T-cell (primary cell): Measurements from ENCODE around the gene DBT. TPM values are rescaled to one million over a fixed set of nuclear protein-coding genes. Genes with fewer than 3 reads are reported as not detected.
"Not testable (repeated sequence)": the region's sequence is repeated elsewhere in the genome, so short reads cannot be mapped to it uniquely, and the experiment has no call there.

Experiments used
- ATAC-seq, 4 experiments: fragments of 200-7000 bp in 3 of 4; fragments of 150-1000 bp in 1 of 4; cut with Tn5 transposase; replicated peaks in 1 of 4; 1 replicate in 3 of 4; 2 replicates in 1 of 4; pipeline ENCODE4 v1.10.0; 2021; ENCODE audit warnings: moderate library complexity in 3 of 4, mild to moderate bottlenecking in 2 of 4, moderate number of reproducible peaks in 1 of 4
- CTCF ChIA-PET, 2 donors: fragments of 300-600 bp; sonication (Branson Sonifier 250); formaldehyde crosslinking; loops; one replicate each; lab custom pipeline; 2022; ENCODE audit warnings: antibody characterized with exemption in 2 of 2; lab: Charles Lee
- POLR2A ChIA-PET, 2 donors: fragments of 300-600 bp; sonication (Branson Sonifier 250); formaldehyde crosslinking; loops; one replicate each; lab custom pipeline; 2022; ENCODE audit warnings: antibody characterized with exemption in 2 of 2; lab: Charles Lee
- DNase-seq, 35 experiments: peaks; one replicate each; pipeline versions ENCODE4 v3.0.0 to v3.0.0-alpha.2; 2013 to 2023
- H3K27ac ChIP-seq: one replicate; pipeline ENCODE4 v1.5.1; 2013; ENCODE audit warnings: low read length
- H3K27me3 ChIP-seq, 2 experiments: replicated peaks in 1 of 2; 1 replicate in 1 of 2; 2 replicates in 1 of 2; pipeline versions ENCODE4 v1.6.1 to v1.7.0; 2013; ENCODE audit warnings: low read length in 1 of 2, mixed read lengths in 1 of 2; ENCODE audit not compliant: control insufficient read depth in 2 of 2, insufficient read depth in 2 of 2; ENCODE audit errors: extremely low read depth in 1 of 2
- H3K36me3 ChIP-seq, 2 donors: 1 replicate in 1 of 2; 2 replicates in 1 of 2; pipeline versions ENCODE4 v1.6.1 to v1.7.0; 2013; ENCODE audit warnings: low read length in 1 of 2; ENCODE audit not compliant: control insufficient read depth in 2 of 2, insufficient read depth in 1 of 2; ENCODE audit errors: extremely low read depth in 1 of 2
- H3K4me1 ChIP-seq, 2 experiments: 1 replicate in 1 of 2; 2 replicates in 1 of 2; pipeline versions ENCODE4 v1.6.1 to v1.7.0; 2013; ENCODE audit warnings: low read length in 2 of 2, mixed read lengths in 1 of 2; ENCODE audit not compliant: insufficient read depth in 2 of 2, control insufficient read depth in 1 of 2; ENCODE audit errors: extremely low read depth in 1 of 2
- H3K4me3 ChIP-seq, 2 donors: 1 replicate in 1 of 2; 2 replicates in 1 of 2; pipeline versions ENCODE4 v1.5.1 to v1.7.0; 2013; ENCODE audit warnings: mild to moderate bottlenecking in 2 of 2, low read length in 1 of 2, moderate library complexity in 1 of 2; ENCODE audit not compliant: control insufficient read depth in 1 of 2; ENCODE audit errors: extremely low read depth in 1 of 2
- H3K9me3 ChIP-seq: 2 replicates; pipeline ENCODE4 v1.7.0; 2013
- H3K27ac Mint-ChIP-seq, 2 donors: one replicate each; pipeline ENCODE4 v1.8.0; 2020 to 2021; ENCODE audit warnings: mild to moderate bottlenecking in 2 of 2, mixed read lengths in 2 of 2
- H3K27me3 Mint-ChIP-seq, 2 donors: one replicate each; pipeline ENCODE4 v1.8.0; 2021 to 2022; ENCODE audit warnings: mixed read lengths in 2 of 2
- H3K36me3 Mint-ChIP-seq: one replicate; pipeline ENCODE4 v1.8.0; 2021; ENCODE audit warnings: mixed read lengths
- H3K4me1 Mint-ChIP-seq, 3 donors: one replicate each; pipeline ENCODE4 v1.8.0; 2020 to 2022; ENCODE audit warnings: mixed read lengths in 3 of 3, mild to moderate bottlenecking in 1 of 3
- H3K4me3 Mint-ChIP-seq, 3 donors: one replicate each; pipeline ENCODE4 v1.8.0; 2020 to 2022; ENCODE audit warnings: mild to moderate bottlenecking in 3 of 3, mixed read lengths in 3 of 3, moderate library complexity in 3 of 3
- H3K9me3 Mint-ChIP-seq, 3 donors: one replicate each; pipeline ENCODE4 v1.8.0; 2020 to 2022; ENCODE audit warnings: mixed read lengths in 3 of 3
- WGBS: methylation state at CpG from one replicate; pipeline ENCODE4 v1.1.5; 2013; ENCODE audit warnings: missing lambda C conversion rate; ENCODE audit not compliant: insufficient coverage; 5-methylcytosine and 5-hydroxymethylcytosine counted together
- total RNA-seq, 35 experiments: library from RNA in 6 of 35; stranded (reverse) in 6 of 35; fragments of 120-200 nt in 1 of 35; gene quantifications; one replicate each; pipeline versions ENCODE4 v1.2.1 to v1.2.4 and lab custom pipeline; 2013 to 2026

Gene DBT
- 10 to 100 TPM; 10.9 to 13.3 (median 12.3) TPM for total RNA-seq
- total RNA-seq (2013), result 14.4 TPM
- 11.3 to 49.6 (median 28.8) reads per million in 29 experiments for total RNA-seq (lab: John Stamatoyannopoulos, UW)

GRCh38 chr1:100249537-100250257 is at the start of gene DBT:
TSS of gene DBT (minus strand) at chr1:100249834. CDS start at chr1:100249820, 14 bp downstream.
- under 1% methylated on average over 14 of the region's 31 CpGs for WGBS
- H3K27me3 Mint-ChIP-seq, result no peaks in the 10 kb centered on the region
- Histone ChIP-seq H3K27me3 (no peaks in the 10 kb centered on the region), H3K27ac (peak within 1 kb of the TSS; percentile 80), H3K9me3 (no peaks in the 10 kb centered on the region), H3K4me1 (peaks cover 10 to 13% of the 10 kb centered on the region in 2 experiments), H3K36me3 (peaks cover 0 to 2% of the 10 kb centered on the region in 2 donors), H3K4me3 (peak within 1 kb of the TSS; percentile 82 to 94)
- ChIA-PET CTCF (interaction anchor here in 1 of 2 donors (0.5 to 1.6 kb wide), 5 partner anchors 105 to 1038 kb away, joined by 3 to 7 read pairs (median 4); no protein-coding TSS in a partner anchor), POLR2A (interaction anchor here (0.5 to 1.7 kb wide), 9 partner anchors 8 to 1198 kb away, joined by 3 to 9 read pairs (median 6); partner anchors contain the start of genes RTCA (in 2 of the 2), SASS6 (in 1 of the 2) and TRMT13 (in 1 of the 2))
- peaks cover 16 to 21% (median 18%) of the 10 kb centered on the region in 3 donors for H3K4me1 Mint-ChIP-seq
- H3K9me3 Mint-ChIP-seq, result no peaks in the 10 kb centered on the region
- peaks cover 4% of the 10 kb centered on the region for H3K36me3 Mint-ChIP-seq
- H3K4me3 Mint-ChIP-seq, result no peak within 1 kb of the TSS
- DNase-seq (peak; percentile 78 to 94 (median 89)), ATAC-seq (peak; percentile 100)
- no peak within 1 kb of the TSS for H3K27ac Mint-ChIP-seq

- Histone ChIP-seq H3K4me3 (no peak overlapping the region), H3K36me3 (peaks cover 0 to under 1% of the 10 kb centered on the region in 2 donors), H3K9me3 (no peaks in the 10 kb centered on the region), H3K27me3 (no peaks in the 10 kb centered on the region), H3K4me1 (peaks cover 0 to 3% of the 10 kb centered on the region in 2 experiments), H3K27ac (no peak overlapping the region)
- Mint-ChIP-seq H3K4me3 (no peak overlapping the region), H3K27me3 (no peaks in the 10 kb centered on the region), H3K27ac (no peak overlapping the region), H3K9me3 (peaks cover 0 to 5% (median 5%) of the 10 kb centered on the region in 3 donors), H3K36me3 (peaks cover 8% of the 10 kb centered on the region), H3K4me1 (peaks cover 0 to 5% (median 0%) of the 10 kb centered on the region in 3 donors)
- ChIA-PET POLR2A (interaction anchor here (0.5 to 0.7 kb wide), 3 partner anchors 12 to 663 kb away, joined by 3 read pairs; no protein-coding TSS in a partner anchor), CTCF (interaction anchor here in 1 of 2 donors (1.2 kb wide), 1 partner anchor 223 kb away, joined by 3 read pairs; no protein-coding TSS in a partner anchor)
- DNase-seq, result no peak
- 100% methylated on average over 2 of the region's 4 CpGs for WGBS
- ATAC-seq, result no peak
These were observed 48.9 kb upstream of the DBT start for GRCh38 chr1:100298512-100298911.

- H3K4me1 Mint-ChIP-seq, H3K4me3 ChIP-seq, H3K27me3 Mint-ChIP-seq, H3K27ac Mint-ChIP-seq, H3K4me3 Mint-ChIP-seq, H3K27ac ChIP-seq, H3K4me1 ChIP-seq, H3K27me3 ChIP-seq, H3K9me3 ChIP-seq, H3K9me3 Mint-ChIP-seq, POLR2A ChIA-PET, DNase-seq, ATAC-seq: not testable (repeated sequence)
- CTCF ChIA-PET, result interaction anchor here in 1 of 2 donors (1.0 kb wide), 1 partner anchor 9 kb away, joined by 3 read pairs; no protein-coding TSS in a partner anchor
- H3K36me3 ChIP-seq, result peaks cover 0 to 12% of the 10 kb centered on the region in 2 donors
- H3K36me3 Mint-ChIP-seq, result peaks cover 17% of the 10 kb centered on the region
These were observed 47.4 kb upstream of the DBT start for GRCh38 chr1:100296997-100297396.

- no peaks in the 10 kb centered on the region for H3K9me3 ChIP-seq
- DNase-seq (no peak), ATAC-seq (no peak)
- Mint-ChIP-seq H3K9me3 (peaks cover 0 to 5% (median 5%) of the 10 kb centered on the region in 3 donors), H3K27ac (no peak overlapping the region), H3K36me3 (peaks cover 20% of the 10 kb centered on the region), H3K27me3 (no peaks in the 10 kb centered on the region), H3K4me3 (no peak overlapping the region), H3K4me1 (peaks cover 0 to 5% (median 0%) of the 10 kb centered on the region in 3 donors)
- peaks cover 0 to 19% of the 10 kb centered on the region in 2 donors for H3K36me3 ChIP-seq
- CTCF ChIA-PET, result no interaction called here
- H3K4me3 ChIP-seq, result no peak overlapping the region
- no peak overlapping the region for H3K27ac ChIP-seq
- peaks cover 0 to 3% of the 10 kb centered on the region in 2 experiments for H3K4me1 ChIP-seq
- WGBS, result 94% methylated on average over 6 of the region's 8 CpGs
- H3K27me3 ChIP-seq, result no peaks in the 10 kb centered on the region
- POLR2A ChIA-PET, result no interaction called here
These were observed 46.5 kb upstream of the DBT start for GRCh38 chr1:100296140-100296539.

GRCh38 chr1:100292711-100293110 is 43.1 kb upstream of the DBT start:
- Mint-ChIP-seq H3K9me3 (peaks cover 0 to 5% (median 5%) of the 10 kb centered on the region in 3 donors), H3K4me1 (no peaks in the 10 kb centered on the region), H3K27ac (peak overlapping the region; percentile 11 to 52), H3K4me3 (no peak overlapping the region), H3K27me3 (no peaks in the 10 kb centered on the region), H3K36me3 (peaks cover 23% of the 10 kb centered on the region)
- Histone ChIP-seq H3K36me3 (peaks cover 0 to 43% of the 10 kb centered on the region in 2 donors), H3K27me3 (no peaks in the 10 kb centered on the region), H3K4me3 (no peak overlapping the region), H3K9me3 (no peaks in the 10 kb centered on the region), H3K27ac (no peak overlapping the region), H3K4me1 (no peaks in the 10 kb centered on the region)
- WGBS, result no CpG with 5 or more reads among the region's 1 CpG
- CTCF ChIA-PET, result no interaction called here
- DNase-seq (no peak), ATAC-seq (no peak)
- POLR2A ChIA-PET, result no interaction called here

GRCh38 chr1:100290291-100290690 is 40.7 kb upstream of the DBT start:
- peaks cover 0 to 60% of the 10 kb centered on the region in 2 donors for H3K36me3 ChIP-seq
- CTCF ChIA-PET, result interaction anchor here (0.5 to 1.3 kb wide), 7 partner anchors 25 to 579 kb away, joined by 3 to 5 read pairs (median 3); partner anchors contain the start of gene RTCA (in 1 of the 2)

More at GRCh38 chr1:100290291-100290690, 40.7 kb upstream of the DBT start:
- H3K27ac Mint-ChIP-seq, result peak overlapping the region in 1 of 2 donors; percentile 58
- H3K4me1 Mint-ChIP-seq, result peaks cover 0 to 2% (median 1%) of the 10 kb centered on the region in 3 donors
- Histone ChIP-seq H3K9me3 (no peaks in the 10 kb centered on the region), H3K4me1 (no peaks in the 10 kb centered on the region), H3K27ac (no peak overlapping the region), H3K27me3 (no peaks in the 10 kb centered on the region), H3K4me3 (no peak overlapping the region)
- DNase-seq (no peak), ATAC-seq (no peak)
- H3K4me3 Mint-ChIP-seq, result no peak overlapping the region
- 100% methylated on average over 1 of the region's 2 CpGs for WGBS
- peaks cover 29% of the 10 kb centered on the region for H3K36me3 Mint-ChIP-seq
- POLR2A ChIA-PET, result interaction anchor here in 1 of 2 donors (0.6 kb wide), 1 partner anchor 60 kb away, joined by 3 read pairs; no protein-coding TSS in a partner anchor
- H3K9me3 Mint-ChIP-seq, result no peaks in the 10 kb centered on the region
- no peaks in the 10 kb centered on the region for H3K27me3 Mint-ChIP-seq
